Body of pancreas (tissue), 4 donors: Measurements from ENCODE around the gene HCST. TPM values are rescaled to one million over a fixed set of nuclear protein-coding genes. Genes with fewer than 3 reads are reported as not detected.
A peak's percentile ranks its signal among the peaks of the same experiment; 100 is the strongest.

ENCODE experiments used
- ATAC-seq: fragments of 150-250 bp; one replicate; pipeline ENCODE4 v1.9.1; 2016
- DNase-seq, 4 donors: peaks; one replicate each; pipeline ENCODE4 v3.0.0-alpha.2; 2019
- H3K27ac ChIP-seq, 4 donors: fragments of 200-600 bp; sonication (generic); 1 replicate in 3 of 4; 2 replicates in 1 of 4; pipeline versions ENCODE4 v1.5.1 to v1.6.1; 2016 to 2019; ENCODE audit warnings: mild to moderate bottlenecking in 1 of 4, mixed read lengths in 1 of 4, moderate library complexity in 1 of 4
- H3K27me3 ChIP-seq, 2 donors: fragments of 200-600 bp; sonication (generic); one replicate each; pipeline ENCODE4 v1.6.0; 2016; ENCODE audit warnings: mild to moderate bottlenecking in 1 of 2
- H3K36me3 ChIP-seq, 2 donors: fragments of 200-600 bp; sonication (generic); replicated peaks in 1 of 2; 2 replicates each; pipeline ENCODE4 v1.5.1; 2016; ENCODE audit warnings: low read depth in 2 of 2; ENCODE audit not compliant: insufficient read depth in 1 of 2
- H3K4me1 ChIP-seq: fragments of 200-600 bp; sonication (generic); one replicate; pipeline ENCODE4 v1.6.0; 2016
- H3K4me3 ChIP-seq, 2 donors: fragments of 200-600 bp; sonication (generic); 1 replicate in 1 of 2; 2 replicates in 1 of 2; pipeline ENCODE4 v1.5.1; 2016 to 2019
- H3K9me3 ChIP-seq, 3 donors: fragments of 200-600 bp; sonication (generic); 1 replicate in 2 of 3; 2 replicates in 1 of 3; pipeline ENCODE4 v1.5.1; 2016
- CTCF ChIP-seq, 7 experiments: fragments of 450-650 bp in 4 of 7; fragments of 200-600 bp in 3 of 7; sonication (generic) in 3 of 7; IDR thresholded peaks; one replicate each; pipeline ENCODE4 v1.5.1; 2016 to 2019; ENCODE audit warnings: antibody characterized with exemption in 7 of 7
- POLR2A ChIP-seq, 3 donors: fragments of 450-650 bp; IDR thresholded peaks; one replicate each; pipeline ENCODE4 v1.6.1; 2016; ENCODE audit warnings: antibody characterized with exemption in 3 of 3, mild to moderate bottlenecking in 2 of 3
- WGBS, 2 donors: methylation state at CpG; one replicate each; pipeline ENCODE4 v1.1.5; 2017; 5-methylcytosine and 5-hydroxymethylcytosine counted together
- intact Hi-C: fragments of 100-400 bp; cut with DNase I; formaldehyde crosslinking; loops from one replicate; pipeline ENCODE4 v1.15.1; 2023
- total RNA-seq, 2 donors: library from RNA; depleted of rRNA; stranded (reverse); fragments of >200 nt; gene quantifications; one replicate each; pipeline ENCODE4 v1.1.0, GENCODE V29; 2016

HCST gene
- total RNA-seq, 2 donors from 2014 or later, result 5.2 TPM; not detected in 1

GRCh38 chr19:35929876-35930275, 27.5 kb downstream of the HCST start:
- intact Hi-C loops, result loop anchor here (5.0 kb wide), 1 partner anchor 43 kb away; no protein-coding TSS in a partner anchor
- no peak for DNase-seq
- no peaks in the 10 kb centered on the region for H3K36me3 ChIP-seq
- no peak overlapping the region for H3K27ac ChIP-seq
- ATAC-seq, result no peak
- no peaks in the 10 kb centered on the region for H3K9me3 ChIP-seq
- TF ChIP-seq POLR2A (IDR thresholded peaks at IDR 0.05) (no peak), CTCF (IDR thresholded peaks at IDR 0.05) (no peak)
- WGBS, 2 donors, result 49 to 91% methylated on average over 2 of the region's 2 CpGs
- peaks cover 3% of the 10 kb centered on the region for H3K4me1 ChIP-seq
- no peaks in the 10 kb centered on the region for H3K27me3 ChIP-seq
- no peak overlapping the region for H3K4me3 ChIP-seq

- DNase-seq (peak; percentile 99 to 100 (median 100)), ATAC-seq (peak; percentile 98)
- intact Hi-C loops, result no loop called here
- Histone ChIP-seq H3K4me1 (peaks cover 15% of the 10 kb centered on the region), H3K27ac (peak overlapping the region in 3 of 4 donors; percentile 43 to 82 (median 57)), H3K36me3 (no peaks in the 10 kb centered on the region), H3K9me3 (no peaks in the 10 kb centered on the region), H3K27me3 (no peaks in the 10 kb centered on the region), H3K4me3 (no peak overlapping the region)
- 0 to 1% methylated on average over 20 to 42 of the region's 47 CpGs for WGBS, 2 donors
- TF ChIP-seq CTCF (IDR thresholded peaks at IDR 0.05), result peak; percentile 75 to 99 (median 98)
- peak; percentile 36 to 91 (median 80) for TF ChIP-seq POLR2A (IDR thresholded peaks at IDR 0.05)
These were observed 29.0 kb downstream of the HCST start for GRCh38 chr19:35931161-35931873.

GRCh38 chr19:35931874-35932202, 29.5 kb downstream of the HCST start:
- WGBS, 2 donors, result 3 to 7% methylated on average over 9 of the region's 9 CpGs

GRCh38 chr19:35932291-35932936, 30.1 kb downstream of the HCST start:
- no peak for ATAC-seq
- no peaks in the 10 kb centered on the region for H3K36me3 ChIP-seq
- H3K9me3 ChIP-seq, result no peaks in the 10 kb centered on the region
- peaks cover 23% of the 10 kb centered on the region for H3K4me1 ChIP-seq
- H3K27me3 ChIP-seq, result no peaks in the 10 kb centered on the region
- no peak for DNase-seq
- no peak overlapping the region for H3K27ac ChIP-seq
- 37 to 55% methylated on average over 7 of the region's 7 CpGs for WGBS, 2 donors
- intact Hi-C loops, result no loop called here
- no peak overlapping the region for H3K4me3 ChIP-seq
- TF ChIP-seq POLR2A (IDR thresholded peaks at IDR 0.05) (no peak), CTCF (IDR thresholded peaks at IDR 0.05) (no peak)

More at GRCh38 chr19:35931874-35932202, 29.5 kb downstream of the HCST start:
- H3K9me3 ChIP-seq, result no peaks in the 10 kb centered on the region
- TF ChIP-seq POLR2A (IDR thresholded peaks at IDR 0.05) (no peak), CTCF (IDR thresholded peaks at IDR 0.05) (no peak)
- no peak overlapping the region for H3K4me3 ChIP-seq
- ATAC-seq, result no peak
- H3K27ac ChIP-seq, result no peak overlapping the region
- no peaks in the 10 kb centered on the region for H3K27me3 ChIP-seq
- no peak for DNase-seq
- no peaks in the 10 kb centered on the region for H3K36me3 ChIP-seq
- intact Hi-C loops, result no loop called here
- H3K4me1 ChIP-seq, result peaks cover 18% of the 10 kb centered on the region
